Neural crest cell (in vitro differentiated cells): ENCODE data around the gene ATM. TPM values are rescaled to one million over a fixed set of nuclear protein-coding genes. Genes with fewer than 3 reads are reported as not detected.
A peak's percentile ranks its signal among the peaks of the same experiment; 100 is the strongest.

Experiments used
- DNase-seq: peaks from one replicate; pipeline ENCODE4 v3.0.0; 2021; ENCODE audit warnings: low read depth, mixed read lengths, low spot score
- H3K27ac Mint-ChIP-seq: one replicate; pipeline ENCODE4 v1.8.0; 2021; ENCODE audit warnings: mild to moderate bottlenecking, mixed read lengths; ENCODE audit not compliant: unreplicated experiment
- H3K27me3 Mint-ChIP-seq: 2 replicates; pipeline ENCODE4 v1.8.0; 2021; ENCODE audit warnings: low read depth, mild to moderate bottlenecking, mixed read lengths
- H3K36me3 Mint-ChIP-seq: 2 replicates; pipeline ENCODE4 v1.8.0; 2021; ENCODE audit warnings: low read depth, mild to moderate bottlenecking, mixed read lengths
- H3K4me1 Mint-ChIP-seq: 2 replicates; pipeline ENCODE4 v1.8.0; 2021; ENCODE audit warnings: mixed read lengths
- H3K4me3 Mint-ChIP-seq: one replicate; pipeline ENCODE4 v1.8.0; 2021; ENCODE audit warnings: mild to moderate bottlenecking, mixed read lengths
- H3K9me3 Mint-ChIP-seq: 2 replicates; pipeline ENCODE4 v1.8.0; 2021; ENCODE audit warnings: mixed read lengths
- CTCF ChIP-seq: fragments of 200-600 bp; sonication (generic); conservative IDR thresholded peaks from 2 replicates; pipeline ENCODE4 v1.5.0; 2021; ENCODE audit warnings: antibody characterized with exemption, mild to moderate bottlenecking
- total RNA-seq: library from RNA; stranded (reverse); gene quantifications from 2 replicates; pipeline ENCODE4 v1.2.1, GENCODE V29; 2021

ATM gene
- total RNA-seq, 1 donor from 2014 or later: 68.5 TPM

- no peaks in the 10 kb centered on the region for H3K4me1 Mint-ChIP-seq
- H3K27me3 Mint-ChIP-seq: no peaks in the 10 kb centered on the region
- peak overlapping the region; percentile 5 for H3K27ac Mint-ChIP-seq
- no peaks in the 10 kb centered on the region for H3K9me3 Mint-ChIP-seq
- peaks cover 5% of the 10 kb centered on the region for H3K36me3 Mint-ChIP-seq
- H3K4me3 Mint-ChIP-seq: no peak overlapping the region
- DNase-seq: no peak
- TF ChIP-seq CTCF: no peak
Observed at GRCh38 chr11:108324587-108324986, 101.7 kb downstream of the ATM start.

- no peak for TF ChIP-seq CTCF
- DNase-seq: no peak
- Mint-ChIP-seq H3K27me3 (no peaks in the 10 kb centered on the region), H3K4me1 (no peaks in the 10 kb centered on the region), H3K9me3 (no peaks in the 10 kb centered on the region), H3K4me3 (no peak overlapping the region), H3K27ac (no peak overlapping the region), H3K36me3 (peaks cover 18% of the 10 kb centered on the region)
Observed at GRCh38 chr11:108333403-108333899, 110.6 kb downstream of the ATM start.

- H3K27me3 Mint-ChIP-seq: no peaks in the 10 kb centered on the region
- H3K4me1 Mint-ChIP-seq: no peaks in the 10 kb centered on the region
- no peak overlapping the region for H3K4me3 Mint-ChIP-seq
- H3K9me3 Mint-ChIP-seq: no peaks in the 10 kb centered on the region
- no peak overlapping the region for H3K27ac Mint-ChIP-seq
- peaks cover 12% of the 10 kb centered on the region for H3K36me3 Mint-ChIP-seq
- DNase-seq: no peak
- no peak for TF ChIP-seq CTCF
Observed at GRCh38 chr11:108338750-108339149, 115.9 kb downstream of the ATM start.

- TF ChIP-seq CTCF: no peak
- H3K27me3 Mint-ChIP-seq: no peaks in the 10 kb centered on the region
- no peaks in the 10 kb centered on the region for H3K9me3 Mint-ChIP-seq
- no peak overlapping the region for H3K4me3 Mint-ChIP-seq
- no peak for DNase-seq
- peaks cover 4% of the 10 kb centered on the region for H3K36me3 Mint-ChIP-seq
- H3K27ac Mint-ChIP-seq: no peak overlapping the region
- no peaks in the 10 kb centered on the region for H3K4me1 Mint-ChIP-seq
Observed at GRCh38 chr11:108340973-108341372, 118.1 kb downstream of the ATM start.

GRCh38 chr11:108341654-108342053 is 118.8 kb downstream of the ATM start:
- peak overlapping the region; percentile 38 for H3K27ac Mint-ChIP-seq
- no peak overlapping the region for H3K4me3 Mint-ChIP-seq
- H3K4me1 Mint-ChIP-seq: no peaks in the 10 kb centered on the region
- DNase-seq: no peak
- H3K9me3 Mint-ChIP-seq: no peaks in the 10 kb centered on the region
- TF ChIP-seq CTCF: no peak
- no peaks in the 10 kb centered on the region for H3K27me3 Mint-ChIP-seq
- H3K36me3 Mint-ChIP-seq: peaks cover 2% of the 10 kb centered on the region

GRCh38 chr11:108343714-108344113 is 120.8 kb downstream of the ATM start:
- Mint-ChIP-seq H3K27ac (no peak overlapping the region), H3K9me3 (no peaks in the 10 kb centered on the region), H3K4me3 (no peak overlapping the region), H3K27me3 (no peaks in the 10 kb centered on the region), H3K36me3 (peaks cover under 1% of the 10 kb centered on the region), H3K4me1 (no peaks in the 10 kb centered on the region)
- no peak for TF ChIP-seq CTCF
- DNase-seq: no peak
